ENCODE results near the gene LHX1.

The LHX1 gene

DNA sequence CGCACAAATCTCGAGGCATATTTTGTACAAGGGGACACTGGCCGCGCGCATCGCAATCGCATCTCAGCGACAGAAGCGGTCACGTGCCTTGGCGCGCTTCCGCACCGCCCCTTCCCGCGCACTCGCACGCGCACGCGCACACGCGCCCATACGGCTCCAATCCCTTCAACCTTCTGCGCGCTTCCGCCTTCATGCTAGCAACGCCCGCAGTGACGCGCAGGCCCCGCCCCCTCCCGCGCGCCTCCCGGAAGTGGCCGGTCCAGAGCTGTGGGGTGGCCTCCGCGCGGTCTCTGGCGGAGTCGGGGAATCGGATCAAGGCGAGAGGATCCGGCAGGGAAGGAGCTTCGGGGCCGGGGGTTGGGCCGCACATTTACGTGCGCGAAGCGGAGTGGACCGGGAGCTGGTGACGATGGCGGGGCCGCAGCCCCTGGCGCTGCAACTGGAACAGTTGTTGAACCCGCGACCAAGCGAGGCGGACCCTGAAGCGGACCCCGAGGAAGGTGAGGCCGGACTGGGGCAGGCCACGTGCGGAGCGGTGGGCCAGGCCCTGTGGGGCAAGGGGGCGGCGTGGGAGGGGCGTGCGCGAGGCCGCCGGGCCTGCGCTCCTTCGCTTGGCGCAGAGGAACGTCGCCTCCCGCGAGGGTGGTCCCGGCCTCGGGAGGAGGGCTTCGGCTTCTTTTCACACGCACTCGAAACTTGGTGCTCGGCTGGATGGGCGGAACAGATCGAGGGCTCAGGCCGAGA lies 11.6 kb downstream of the LHX1 start, which contains the start of gene AATF (continued):
- TF ChIP-seq, protein P1, sequence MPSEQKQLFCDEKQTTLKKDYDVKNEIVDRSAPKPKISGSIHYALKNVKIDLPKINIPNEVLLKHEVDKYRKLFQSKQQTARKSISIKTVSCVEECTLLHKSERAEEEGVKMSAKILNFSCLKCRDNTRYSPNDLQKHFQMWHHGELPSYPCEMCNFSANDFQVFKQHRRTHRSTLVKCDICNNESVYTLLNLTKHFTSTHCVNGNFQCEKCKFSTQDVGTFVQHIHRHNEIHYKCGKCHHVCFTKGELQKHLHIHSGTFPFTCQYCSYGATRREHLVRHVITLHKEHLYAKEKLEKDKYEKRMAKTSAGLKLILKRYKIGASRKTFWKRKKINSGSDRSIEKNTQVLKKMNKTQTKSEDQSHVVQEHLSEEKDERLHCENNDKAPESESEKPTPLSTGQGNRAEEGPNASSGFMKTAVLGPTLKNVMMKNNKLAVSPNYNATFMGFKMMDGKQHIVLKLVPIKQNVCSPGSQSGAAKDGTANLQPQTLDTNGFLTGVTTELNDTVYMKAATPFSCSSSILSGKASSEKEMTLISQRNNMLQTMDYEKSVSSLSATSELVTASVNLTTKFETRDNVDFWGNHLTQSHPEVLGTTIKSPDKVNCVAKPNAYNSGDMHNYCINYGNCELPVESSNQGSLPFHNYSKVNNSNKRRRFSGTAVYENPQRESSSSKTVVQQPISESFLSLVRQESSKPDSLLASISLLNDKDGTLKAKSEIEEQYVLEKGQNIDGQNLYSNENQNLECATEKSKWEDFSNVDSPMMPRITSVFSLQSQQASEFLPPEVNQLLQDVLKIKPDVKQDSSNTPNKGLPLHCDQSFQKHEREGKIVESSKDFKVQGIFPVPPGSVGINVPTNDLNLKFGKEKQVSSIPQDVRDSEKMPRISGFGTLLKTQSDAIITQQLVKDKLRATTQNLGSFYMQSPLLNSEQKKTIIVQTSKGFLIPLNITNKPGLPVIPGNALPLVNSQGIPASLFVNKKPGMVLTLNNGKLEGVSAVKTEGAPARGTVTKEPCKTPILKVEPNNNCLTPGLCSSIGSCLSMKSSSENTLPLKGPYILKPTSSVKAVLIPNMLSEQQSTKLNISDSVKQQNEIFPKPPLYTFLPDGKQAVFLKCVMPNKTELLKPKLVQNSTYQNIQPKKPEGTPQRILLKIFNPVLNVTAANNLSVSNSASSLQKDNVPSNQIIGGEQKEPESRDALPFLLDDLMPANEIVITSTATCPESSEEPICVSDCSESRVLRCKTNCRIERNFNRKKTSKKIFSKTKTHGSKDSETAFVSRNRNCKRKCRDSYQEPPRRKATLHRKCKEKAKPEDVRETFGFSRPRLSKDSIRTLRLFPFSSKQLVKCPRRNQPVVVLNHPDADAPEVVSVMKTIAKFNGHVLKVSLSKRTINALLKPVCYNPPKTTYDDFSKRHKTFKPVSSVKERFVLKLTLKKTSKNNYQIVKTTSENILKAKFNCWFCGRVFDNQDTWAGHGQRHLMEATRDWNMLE (tag by site-specific recombination; conservative IDR thresholded peaks at IDR 0.05; ENCODE audit: low read depth): no peak
- TF ChIP-seq ZNF248 (tag by site-specific recombination; IDR thresholded peaks at IDR 0.05) (no peak), ZSCAN23 (tag by site-specific recombination; IDR thresholded peaks at IDR 0.05) (no peak; the same call in 1 of the 2 replicates), ZNF133 (tag by site-specific recombination; IDR thresholded peaks at IDR 0.05) (no peak), KLF8 (tag by site-specific recombination; IDR thresholded peaks at IDR 0.05) (peak; percentile 90; the same call in 1 of the 2 replicates), ZSCAN16 (tag by site-specific recombination; IDR thresholded peaks at IDR 0.05) (0 out of 2 replicates have a peak, but pooled peaks have one; percentile 51), SP3 (tag by site-specific recombination; IDR thresholded peaks at IDR 0.05) (peak; percentile 98), ZNF24 (tag by site-specific recombination; IDR thresholded peaks at IDR 0.05) (peak; percentile 78; the same call in 1 of the 2 replicates), ZBTB48 (tag by site-specific recombination; IDR thresholded peaks at IDR 0.05) (no peak; the same call in 1 of the 2 replicates), ZNF175 (tag by site-specific recombination; IDR thresholded peaks at IDR 0.05) (no peak), ZNF292 (tag by site-specific recombination; IDR thresholded peaks at IDR 0.05; ENCODE audit: borderline replicate concordance, low read depth) (no peak), MEIS1 (CRISPR knock-in tag; IDR thresholded peaks at IDR 0.05; ENCODE audit: borderline replicate concordance) (no peak), ZIC2 (tag by site-specific recombination; IDR thresholded peaks at IDR 0.05) (peak; percentile 47), ZNF629 (tag by site-specific recombination; IDR thresholded peaks at IDR 0.05) (peak; percentile 73), ZNF239 (tag by site-specific recombination; IDR thresholded peaks at IDR 0.05) (no peak), ZFP69B (tag by site-specific recombination; IDR thresholded peaks at IDR 0.05) (peak; percentile 34; the same call in 1 of the 2 replicates), SP7 (tag by site-specific recombination; IDR thresholded peaks at IDR 0.05) (peak; percentile 76; the same call in 1 of the 2 replicates), ZNF677 (tag by site-specific recombination; IDR thresholded peaks at IDR 0.05) (no peak), KLF10 (tag by site-specific recombination; IDR thresholded peaks at IDR 0.05) (peak; percentile 63), KLF9 (tag by site-specific recombination; IDR thresholded peaks at IDR 0.05; ENCODE audit: low read depth) (peak; percentile 91), ZNF560 (tag by site-specific recombination; IDR thresholded peaks at IDR 0.05; ENCODE audit: borderline replicate concordance) (no peak), ZNF660 (tag by site-specific recombination; IDR thresholded peaks at IDR 0.05) (peak; percentile 67; the same call in 1 of the 2 replicates), GLIS1 (tag by site-specific recombination; IDR thresholded peaks at IDR 0.05) (peak; percentile 91), ZNF146 (tag by site-specific recombination; IDR thresholded peaks at IDR 0.05) (0 out of 2 replicates have a peak, but pooled peaks have one; percentile 23), ZNF202 (tag by site-specific recombination; IDR thresholded peaks at IDR 0.05; ENCODE audit: borderline replicate concordance) (no peak)
- TF ChIP-seq, protein P2, sequence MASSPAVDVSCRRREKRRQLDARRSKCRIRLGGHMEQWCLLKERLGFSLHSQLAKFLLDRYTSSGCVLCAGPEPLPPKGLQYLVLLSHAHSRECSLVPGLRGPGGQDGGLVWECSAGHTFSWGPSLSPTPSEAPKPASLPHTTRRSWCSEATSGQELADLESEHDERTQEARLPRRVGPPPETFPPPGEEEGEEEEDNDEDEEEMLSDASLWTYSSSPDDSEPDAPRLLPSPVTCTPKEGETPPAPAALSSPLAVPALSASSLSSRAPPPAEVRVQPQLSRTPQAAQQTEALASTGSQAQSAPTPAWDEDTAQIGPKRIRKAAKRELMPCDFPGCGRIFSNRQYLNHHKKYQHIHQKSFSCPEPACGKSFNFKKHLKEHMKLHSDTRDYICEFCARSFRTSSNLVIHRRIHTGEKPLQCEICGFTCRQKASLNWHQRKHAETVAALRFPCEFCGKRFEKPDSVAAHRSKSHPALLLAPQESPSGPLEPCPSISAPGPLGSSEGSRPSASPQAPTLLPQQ (tag by site-specific recombination; IDR thresholded peaks at IDR 0.05): peak; percentile 80
- TF ChIP-seq, protein P3, sequence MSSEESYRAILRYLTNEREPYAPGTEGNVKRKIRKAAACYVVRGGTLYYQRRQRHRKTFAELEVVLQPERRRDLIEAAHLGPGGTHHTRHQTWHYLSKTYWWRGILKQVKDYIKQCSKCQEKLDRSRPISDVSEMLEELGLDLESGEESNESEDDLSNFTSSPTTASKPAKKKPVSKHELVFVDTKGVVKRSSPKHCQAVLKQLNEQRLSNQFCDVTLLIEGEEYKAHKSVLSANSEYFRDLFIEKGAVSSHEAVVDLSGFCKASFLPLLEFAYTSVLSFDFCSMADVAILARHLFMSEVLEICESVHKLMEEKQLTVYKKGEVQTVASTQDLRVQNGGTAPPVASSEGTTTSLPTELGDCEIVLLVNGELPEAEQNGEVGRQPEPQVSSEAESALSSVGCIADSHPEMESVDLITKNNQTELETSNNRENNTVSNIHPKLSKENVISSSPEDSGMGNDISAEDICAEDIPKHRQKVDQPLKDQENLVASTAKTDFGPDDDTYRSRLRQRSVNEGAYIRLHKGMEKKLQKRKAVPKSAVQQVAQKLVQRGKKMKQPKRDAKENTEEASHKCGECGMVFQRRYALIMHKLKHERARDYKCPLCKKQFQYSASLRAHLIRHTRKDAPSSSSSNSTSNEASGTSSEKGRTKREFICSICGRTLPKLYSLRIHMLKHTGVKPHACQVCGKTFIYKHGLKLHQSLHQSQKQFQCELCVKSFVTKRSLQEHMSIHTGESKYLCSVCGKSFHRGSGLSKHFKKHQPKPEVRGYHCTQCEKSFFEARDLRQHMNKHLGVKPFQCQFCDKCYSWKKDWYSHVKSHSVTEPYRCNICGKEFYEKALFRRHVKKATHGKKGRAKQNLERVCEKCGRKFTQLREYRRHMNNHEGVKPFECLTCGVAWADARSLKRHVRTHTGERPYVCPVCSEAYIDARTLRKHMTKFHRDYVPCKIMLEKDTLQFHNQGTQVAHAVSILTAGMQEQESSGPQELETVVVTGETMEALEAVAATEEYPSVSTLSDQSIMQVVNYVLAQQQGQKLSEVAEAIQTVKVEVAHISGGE (tag by site-specific recombination; conservative IDR thresholded peaks at IDR 0.05; ENCODE audit: low read depth): peak; percentile 92
- TF ChIP-seq, protein P4, sequence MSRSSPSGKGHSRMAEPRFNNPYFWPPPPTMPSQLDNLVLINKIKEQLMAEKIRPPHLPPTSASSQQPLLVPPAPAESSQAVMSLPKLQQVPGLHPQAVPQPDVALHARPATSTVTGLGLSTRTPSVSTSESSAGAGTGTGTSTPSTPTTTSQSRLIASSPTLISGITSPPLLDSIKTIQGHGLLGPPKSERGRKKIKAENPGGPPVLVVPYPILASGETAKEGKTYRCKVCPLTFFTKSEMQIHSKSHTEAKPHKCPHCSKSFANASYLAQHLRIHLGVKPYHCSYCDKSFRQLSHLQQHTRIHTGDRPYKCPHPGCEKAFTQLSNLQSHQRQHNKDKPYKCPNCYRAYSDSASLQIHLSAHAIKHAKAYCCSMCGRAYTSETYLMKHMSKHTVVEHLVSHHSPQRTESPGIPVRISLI (tag by site-specific recombination; IDR thresholded peaks at IDR 0.05): no peak

Data from HEK293 (cell line).